ENCODE results near the gene CREB5.

The CREB5 gene

DNA sequence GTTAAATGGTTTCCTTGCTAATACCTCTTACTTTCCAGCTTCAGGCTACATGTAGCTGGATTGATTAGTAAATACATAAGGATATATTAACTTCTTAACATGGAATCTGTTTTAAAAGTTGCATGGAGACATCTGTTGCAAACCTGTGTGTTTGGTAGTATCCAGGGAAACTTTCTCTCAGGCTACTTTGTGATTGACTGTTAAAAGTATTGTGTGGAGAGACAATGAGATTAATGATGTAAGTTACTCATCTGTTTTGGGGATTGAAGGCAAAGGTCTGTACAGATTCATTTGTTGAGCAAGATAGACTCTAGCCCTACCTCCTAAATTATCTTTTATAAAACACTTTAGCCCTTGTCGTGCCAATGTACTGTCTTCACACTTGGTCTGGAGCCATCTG is 6.6 kb downstream of the CREB5 start:
- TF ChIP-seq, protein P1, sequence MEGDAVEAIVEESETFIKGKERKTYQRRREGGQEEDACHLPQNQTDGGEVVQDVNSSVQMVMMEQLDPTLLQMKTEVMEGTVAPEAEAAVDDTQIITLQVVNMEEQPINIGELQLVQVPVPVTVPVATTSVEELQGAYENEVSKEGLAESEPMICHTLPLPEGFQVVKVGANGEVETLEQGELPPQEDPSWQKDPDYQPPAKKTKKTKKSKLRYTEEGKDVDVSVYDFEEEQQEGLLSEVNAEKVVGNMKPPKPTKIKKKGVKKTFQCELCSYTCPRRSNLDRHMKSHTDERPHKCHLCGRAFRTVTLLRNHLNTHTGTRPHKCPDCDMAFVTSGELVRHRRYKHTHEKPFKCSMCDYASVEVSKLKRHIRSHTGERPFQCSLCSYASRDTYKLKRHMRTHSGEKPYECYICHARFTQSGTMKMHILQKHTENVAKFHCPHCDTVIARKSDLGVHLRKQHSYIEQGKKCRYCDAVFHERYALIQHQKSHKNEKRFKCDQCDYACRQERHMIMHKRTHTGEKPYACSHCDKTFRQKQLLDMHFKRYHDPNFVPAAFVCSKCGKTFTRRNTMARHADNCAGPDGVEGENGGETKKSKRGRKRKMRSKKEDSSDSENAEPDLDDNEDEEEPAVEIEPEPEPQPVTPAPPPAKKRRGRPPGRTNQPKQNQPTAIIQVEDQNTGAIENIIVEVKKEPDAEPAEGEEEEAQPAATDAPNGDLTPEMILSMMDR (IDR thresholded peaks at IDR 0.05; ENCODE audit: low read depth, low read length), result no peak
- no peak overlapping the region for H3K4me3 ChIP-seq (replicated peaks in 1 of 2; ENCODE audit: low read depth in 2 of 2, low read length in 2 of 2)
- no peak for DNase-seq (ENCODE audit: low read depth in 2 of 2)

DNA sequence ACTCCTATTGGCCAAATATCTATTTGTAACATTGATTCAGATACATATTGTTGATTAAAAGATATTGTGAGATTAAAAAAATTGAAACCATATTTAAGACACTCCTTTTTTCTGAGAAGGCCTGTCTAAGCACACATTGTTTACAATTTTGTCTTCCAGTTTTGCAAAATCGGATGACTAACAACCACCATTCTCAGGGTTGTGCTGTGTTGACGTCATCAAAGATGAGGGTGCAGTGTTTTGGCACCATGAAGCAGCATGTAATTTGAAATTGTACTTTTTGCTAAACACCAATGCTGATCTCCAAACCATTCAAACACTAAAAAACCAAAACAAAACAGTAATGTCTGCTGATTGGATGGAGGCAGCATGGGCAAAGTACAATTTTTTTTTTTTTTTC is 7.4 kb downstream of the CREB5 start:
- H3K4me3 ChIP-seq (replicated peaks in 1 of 2; ENCODE audit: low read depth in 2 of 2, low read length in 2 of 2), result no peak overlapping the region
- DNase-seq (ENCODE audit: low read depth in 2 of 2), result peak; percentile 71 to 95
- TF ChIP-seq, protein P1 (IDR thresholded peaks at IDR 0.05; ENCODE audit: low read depth, low read length), result no peak

DNA sequence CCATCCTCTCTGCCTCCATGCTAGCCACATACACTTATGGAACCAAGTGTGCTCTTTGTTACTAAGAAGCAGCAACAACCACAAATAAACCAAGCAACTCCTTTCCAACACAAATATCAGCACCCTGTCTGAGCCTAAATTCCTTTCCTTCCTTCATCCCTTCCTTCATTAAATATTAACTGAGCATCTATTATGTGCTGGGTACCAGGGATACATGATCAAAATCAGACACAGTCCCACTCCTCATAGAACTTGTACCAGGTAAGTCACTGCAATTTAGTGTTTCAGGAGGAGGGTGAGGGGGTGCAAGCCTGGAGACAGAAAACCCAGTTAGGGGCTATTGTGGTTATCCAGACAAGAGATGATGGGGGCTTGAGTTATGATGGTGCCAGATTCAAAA is 10.8 kb downstream of the CREB5 start:
- no peak overlapping the region for H3K4me3 ChIP-seq (replicated peaks in 1 of 2; ENCODE audit: low read depth in 2 of 2, low read length in 2 of 2)
- TF ChIP-seq, protein P1 (IDR thresholded peaks at IDR 0.05; ENCODE audit: low read depth, low read length), result no peak
- no peak for DNase-seq (ENCODE audit: low read depth in 2 of 2)

DNA sequence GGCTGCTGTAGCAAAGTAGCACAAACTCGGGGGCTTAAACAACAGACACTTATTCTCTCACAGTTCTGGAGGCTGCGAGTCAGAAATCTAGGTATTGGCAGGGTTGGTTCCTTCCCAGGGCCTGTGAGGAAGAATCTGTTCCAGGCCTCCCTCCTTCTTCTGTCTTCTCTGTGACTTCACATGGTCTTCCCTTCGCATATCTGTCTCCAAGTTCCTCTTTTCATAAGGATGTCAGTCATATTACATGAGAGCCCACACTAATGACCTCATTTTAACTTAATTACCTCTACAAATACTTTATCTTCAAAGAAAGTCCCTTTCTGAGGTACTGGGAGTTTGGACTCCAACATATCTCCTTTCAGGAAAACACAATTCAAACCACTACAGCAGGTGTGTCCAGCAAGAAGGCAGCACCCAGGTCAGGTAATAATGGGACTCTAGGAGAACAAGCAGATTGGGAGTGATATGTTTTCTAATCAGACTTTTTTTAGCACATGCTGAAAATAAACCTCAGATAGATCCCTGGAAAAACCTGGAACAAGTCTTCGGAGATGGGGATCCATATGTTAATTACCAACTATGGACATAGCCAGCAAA is 11.7 kb downstream of the CREB5 start:
- no peak overlapping the region for H3K4me3 ChIP-seq (replicated peaks in 1 of 2; ENCODE audit: low read depth in 2 of 2, low read length in 2 of 2)
- DNase-seq (ENCODE audit: low read depth in 2 of 2), result no peak
- TF ChIP-seq, protein P1 (IDR thresholded peaks at IDR 0.05; ENCODE audit: low read depth, low read length), result no peak

DNA sequence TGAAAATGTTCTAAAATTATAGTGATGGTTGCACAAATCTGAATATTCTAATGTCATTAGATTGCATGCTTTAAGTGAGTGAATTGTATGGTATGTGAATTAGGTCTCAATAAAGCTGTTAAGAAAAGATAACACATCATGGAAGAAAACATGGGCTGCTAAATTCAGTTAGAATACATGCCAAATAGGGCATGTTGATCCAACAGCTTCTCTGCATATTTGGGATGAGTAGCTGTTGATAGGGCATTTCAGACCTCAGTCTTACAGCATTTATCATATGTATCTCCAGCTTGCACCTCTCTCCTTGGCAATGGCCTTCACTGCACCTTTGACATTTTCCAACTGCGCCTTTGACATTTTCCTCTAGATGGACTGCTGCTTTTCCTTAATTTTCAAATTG is 13.2 kb downstream of the CREB5 start:
- no peak overlapping the region for H3K4me3 ChIP-seq (replicated peaks in 1 of 2; ENCODE audit: low read depth in 2 of 2, low read length in 2 of 2)
- DNase-seq (ENCODE audit: low read depth in 2 of 2), result no peak
- TF ChIP-seq, protein P1 (IDR thresholded peaks at IDR 0.05; ENCODE audit: low read depth, low read length), result no peak

DNA sequence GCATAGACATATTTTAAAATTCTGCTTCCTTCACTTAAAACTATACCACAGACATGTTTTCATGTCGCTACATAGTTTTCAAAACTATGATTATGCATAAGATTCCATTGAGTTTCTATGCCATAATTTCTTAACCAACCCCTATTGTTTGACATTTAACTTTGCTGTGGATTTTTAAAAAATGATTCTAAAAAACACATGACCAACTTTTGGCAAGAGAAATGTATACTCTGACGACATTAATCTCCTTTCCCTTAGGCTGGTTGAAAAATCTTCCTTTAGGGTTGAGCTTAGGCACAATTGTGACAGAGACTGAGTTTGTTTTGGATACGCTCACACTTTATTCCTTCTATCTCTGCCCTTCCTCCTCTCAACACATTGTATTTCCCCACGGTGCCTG is 14.9 kb downstream of the CREB5 start:
- TF ChIP-seq, protein P1 (IDR thresholded peaks at IDR 0.05; ENCODE audit: low read depth, low read length), result no peak

DNA sequence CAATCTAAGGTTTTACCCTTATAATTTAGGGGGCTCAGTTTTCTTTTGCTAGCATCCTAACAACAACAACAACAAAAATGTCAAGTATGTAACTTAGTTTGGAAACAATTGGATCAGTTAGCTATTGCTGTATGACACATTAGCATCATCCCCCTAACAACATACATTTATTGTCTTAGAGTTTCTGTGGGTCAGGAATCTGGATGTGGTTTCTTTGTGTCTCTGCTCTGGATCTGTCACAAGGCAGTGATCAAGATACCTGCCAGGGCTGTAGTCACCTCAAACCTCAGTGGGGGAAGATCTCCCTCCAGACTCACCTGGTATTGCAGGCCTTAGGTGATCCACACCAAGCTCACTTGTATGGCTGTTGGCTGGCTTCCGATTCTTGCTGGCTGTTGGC is 18.3 kb downstream of the CREB5 start:
- H3K4me3 ChIP-seq (replicated peaks in 1 of 2; ENCODE audit: low read depth in 2 of 2, low read length in 2 of 2), result no peak overlapping the region
- no peak for DNase-seq (ENCODE audit: low read depth in 2 of 2)
- TF ChIP-seq, protein P1 (IDR thresholded peaks at IDR 0.05; ENCODE audit: low read depth, low read length), result no peak

More for the DNA sequence above, 14.9 kb downstream of the CREB5 start:
- DNase-seq (ENCODE audit: low read depth in 2 of 2), result no peak
- no peak overlapping the region for H3K4me3 ChIP-seq (replicated peaks in 1 of 2; ENCODE audit: low read depth in 2 of 2, low read length in 2 of 2)
